Measurements from ENCODE around the gene ASRGL1.

Gene ASRGL1

GRCh38 chr11:62395885-62396551 is 58.8 kb downstream of the ASRGL1 start:
- no peaks in the 10 kb centered on the region for H3K27me3 ChIP-seq
- no peaks in the 10 kb centered on the region for H3K36me3 ChIP-seq
- no peak overlapping the region for H3K4me3 ChIP-seq
- no peak for TF ChIP-seq Cebpa-rat (IDR thresholded peaks at IDR 0.05)
- peak overlapping the region in 2 of 11 experiments; percentile 1 to 13; a peak in 1 of 22 replicates for H3K4me2 ChIP-seq
- H3K4me1 ChIP-seq, result peaks cover 23 to 40% (median 30%) of the 10 kb centered on the region in 10 experiments
- H4K20me1 ChIP-seq, result no peaks in the 10 kb centered on the region; a peak in 1 of 22 replicates
- no peaks in the 10 kb centered on the region for H3K9me3 ChIP-seq (replicated peaks in 1 of 11)
- peak overlapping the region in 4 of 11 experiments; percentile 51 to 82 (median 66); a peak in 7 of 22 replicates for H3K27ac ChIP-seq
- H3K9ac ChIP-seq, result peak overlapping the region in 4 of 11 experiments; percentile 5 to 70 (median 28); a peak in 4 of 22 replicates

DNA sequence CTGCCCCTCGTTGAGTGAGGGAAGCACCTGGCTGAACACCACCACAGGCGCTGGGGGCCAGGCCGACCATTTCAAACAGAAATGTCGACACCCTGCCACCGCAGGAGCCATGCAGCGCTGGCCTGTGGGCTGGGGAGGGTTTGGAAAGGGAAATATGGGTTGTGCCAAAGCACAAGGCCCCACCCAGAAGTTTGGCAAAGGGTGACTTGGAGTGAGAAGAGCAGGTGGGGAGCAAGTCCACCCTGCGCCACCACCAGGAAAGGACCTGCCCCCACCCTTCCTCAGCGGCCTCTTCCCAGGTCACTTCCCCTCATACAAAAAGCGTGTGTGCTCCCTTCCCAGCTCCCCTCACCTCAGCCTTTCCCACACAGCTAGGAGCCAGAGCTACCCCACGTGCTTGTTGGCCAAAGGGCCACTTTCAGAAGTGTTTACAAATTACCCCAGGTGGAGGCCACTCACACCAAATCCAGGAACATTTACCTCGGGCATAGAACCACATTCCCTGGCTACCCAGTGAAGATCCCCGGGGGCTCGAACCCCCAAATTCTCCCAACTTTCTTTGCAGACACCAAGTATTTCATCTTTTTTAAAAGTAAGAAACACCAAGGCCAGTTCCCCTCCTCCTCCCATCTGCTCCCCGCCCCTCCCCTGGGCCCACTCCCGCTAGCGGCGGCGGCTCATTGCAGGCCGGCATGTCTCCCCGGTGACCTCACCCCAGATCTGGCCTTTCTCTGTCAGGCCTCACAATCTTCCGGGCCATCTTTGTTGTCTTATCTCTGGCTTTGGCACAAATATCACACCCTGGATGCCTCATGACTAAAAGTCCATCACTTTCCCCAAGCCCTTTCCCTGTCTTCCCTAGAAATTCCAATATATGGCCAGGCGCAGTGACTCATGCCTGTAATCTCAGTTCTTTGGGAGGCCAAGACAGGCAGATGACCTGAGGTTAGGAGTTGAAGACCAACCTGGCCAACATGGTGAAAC is 61.1 kb downstream of the ASRGL1 start:
- Histone ChIP-seq H3K27ac (peak overlapping the region in 8 of 11 experiments; percentile 43 to 82 (median 69); a peak in 16 of 22 replicates), H3K27me3 (no peaks in the 10 kb centered on the region), H3K9ac (peak overlapping the region in 6 of 11 experiments; percentile 36 to 70 (median 50); a peak in 11 of 22 replicates), H3K4me1 (peaks cover 27 to 57% (median 39%) of the 10 kb centered on the region in 10 experiments), H4K20me1 (no peaks in the 10 kb centered on the region; a peak in 1 of 22 replicates), H3K9me3 (replicated peaks in 1 of 11) (no peaks in the 10 kb centered on the region), H3K36me3 (no peaks in the 10 kb centered on the region), H3K4me2 (peak overlapping the region; percentile 49 to 86 (median 73)), H3K4me3 (no peak overlapping the region)
- TF ChIP-seq Cebpa-rat (IDR thresholded peaks at IDR 0.05), result peak in 5 of 11 experiments; percentile 14 to 82 (median 60); a peak in 6 of 22 replicates

GRCh38 chr11:62399172-62399877 is 62.1 kb downstream of the ASRGL1 start:
- Histone ChIP-seq H3K27me3 (no peaks in the 10 kb centered on the region), H3K9me3 (replicated peaks in 1 of 11) (no peaks in the 10 kb centered on the region), H3K4me3 (no peak overlapping the region), H4K20me1 (no peaks in the 10 kb centered on the region; a peak in 1 of 22 replicates), H3K9ac (peak overlapping the region in 2 of 11 experiments; percentile 4 to 70; a peak in 1 of 22 replicates), H3K36me3 (no peaks in the 10 kb centered on the region), H3K4me1 (peaks cover 27 to 57% (median 39%) of the 10 kb centered on the region in 10 experiments), H3K4me2 (peak overlapping the region in 1 of 11 experiments; percentile 12; a peak in 4 of 22 replicates), H3K27ac (peak overlapping the region in 9 of 11 experiments; percentile 9 to 82 (median 53); a peak in 13 of 22 replicates)
- TF ChIP-seq Cebpa-rat (IDR thresholded peaks at IDR 0.05), result no peak

GRCh38 chr11:62399878-62400266 is 62.6 kb downstream of the ASRGL1 start:
- no peaks in the 10 kb centered on the region for H3K27me3 ChIP-seq
- H3K4me1 ChIP-seq, result peaks cover 27 to 57% (median 39%) of the 10 kb centered on the region in 10 experiments
- no peaks in the 10 kb centered on the region for H4K20me1 ChIP-seq
- 0 out of 22 replicates have a peak overlapping the region, but pooled peaks of 2 of the 11 experiments have one; percentile 4 to 34 for H3K9ac ChIP-seq
- no peak for TF ChIP-seq Cebpa-rat (IDR thresholded peaks at IDR 0.05)
- no peak overlapping the region for H3K4me2 ChIP-seq
- no peak overlapping the region for H3K4me3 ChIP-seq
- peak overlapping the region in 8 of 11 experiments; percentile 9 to 82 (median 58); a peak in 8 of 22 replicates for H3K27ac ChIP-seq
- H3K9me3 ChIP-seq (replicated peaks in 1 of 11), result no peaks in the 10 kb centered on the region
- no peaks in the 10 kb centered on the region for H3K36me3 ChIP-seq

- Histone ChIP-seq H3K27me3 (no peaks in the 10 kb centered on the region), H3K36me3 (no peaks in the 10 kb centered on the region), H3K9me3 (replicated peaks in 1 of 11) (no peaks in the 10 kb centered on the region), H3K9ac (0 out of 22 replicates have a peak overlapping the region, but pooled peaks of 1 of the 11 experiments have one; percentile 34), H3K4me2 (no peak overlapping the region), H3K4me1 (peaks cover 27 to 53% (median 39%) of the 10 kb centered on the region in 10 experiments), H3K4me3 (no peak overlapping the region), H3K27ac (peak overlapping the region in 3 of 11 experiments; percentile 53 to 82 (median 77); a peak in 7 of 22 replicates), H4K20me1 (no peaks in the 10 kb centered on the region)
- TF ChIP-seq Cebpa-rat (IDR thresholded peaks at IDR 0.05), result no peak
Measured at GRCh38 chr11:62400281-62400680, 63.0 kb downstream of the ASRGL1 start.

DNA sequence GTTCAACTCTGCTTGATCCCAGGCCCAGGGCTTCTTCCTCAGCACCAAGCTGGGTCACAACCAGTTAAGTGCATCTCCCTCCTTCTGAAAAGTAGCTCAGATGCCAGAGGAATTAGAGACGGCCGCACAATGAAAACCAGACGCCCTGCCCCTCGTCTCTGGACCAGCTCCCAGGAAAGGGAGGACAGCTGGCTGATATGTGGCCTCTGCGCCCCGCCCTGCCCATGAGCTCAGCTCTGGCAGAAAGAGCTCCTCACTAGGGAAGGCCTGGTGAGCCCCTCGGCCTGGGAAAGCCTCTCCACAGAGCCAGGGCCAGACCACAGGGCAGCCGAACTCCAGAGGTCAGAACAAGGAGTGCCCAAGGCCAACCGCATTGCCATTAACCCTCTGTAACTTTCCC is 63.5 kb downstream of the ASRGL1 start:
- no peaks in the 10 kb centered on the region for H3K36me3 ChIP-seq
- peak overlapping the region in 1 of 11 experiments; percentile 77; a peak in 1 of 22 replicates for H3K27ac ChIP-seq
- no peaks in the 10 kb centered on the region for H3K27me3 ChIP-seq
- H3K4me2 ChIP-seq, result no peak overlapping the region
- TF ChIP-seq Cebpa-rat (IDR thresholded peaks at IDR 0.05), result no peak
- peaks cover 27 to 51% (median 39%) of the 10 kb centered on the region in 10 experiments for H3K4me1 ChIP-seq
- H3K9ac ChIP-seq, result no peak overlapping the region
- H3K4me3 ChIP-seq, result no peak overlapping the region
- no peaks in the 10 kb centered on the region for H4K20me1 ChIP-seq
- H3K9me3 ChIP-seq (replicated peaks in 1 of 11), result no peaks in the 10 kb centered on the region

DNA sequence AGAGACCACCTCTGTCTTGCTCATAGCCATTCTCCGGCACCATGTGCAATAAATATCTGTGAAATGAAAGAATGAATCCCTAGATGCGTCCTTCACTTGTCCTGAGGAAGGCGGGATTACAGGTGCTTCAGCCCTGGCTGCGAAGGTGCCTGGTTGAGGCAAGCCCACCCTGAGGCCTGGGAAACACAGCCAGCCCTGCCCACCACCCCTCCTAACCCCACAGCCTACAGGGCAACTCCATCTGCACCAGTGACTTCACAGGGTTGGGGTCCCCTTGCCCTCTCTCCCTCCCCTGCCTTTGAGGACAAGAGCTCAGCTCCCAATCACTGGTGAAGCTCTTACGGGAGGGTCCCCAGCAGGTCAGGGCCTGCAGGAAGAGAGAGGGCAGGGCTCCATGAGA is 64.1 kb downstream of the ASRGL1 start:
- Histone ChIP-seq H4K20me1 (no peaks in the 10 kb centered on the region), H3K4me1 (peaks cover 27 to 49% (median 39%) of the 10 kb centered on the region in 10 experiments), H3K27ac (peak overlapping the region in 2 of 11 experiments; percentile 1 to 33; a peak in 2 of 22 replicates), H3K36me3 (no peaks in the 10 kb centered on the region), H3K27me3 (no peaks in the 10 kb centered on the region), H3K9ac (no peak overlapping the region), H3K4me3 (no peak overlapping the region), H3K9me3 (replicated peaks in 1 of 11) (no peaks in the 10 kb centered on the region), H3K4me2 (peak overlapping the region in 3 of 11 experiments; percentile 47 to 64 (median 56); a peak in 5 of 22 replicates)
- TF ChIP-seq Cebpa-rat (IDR thresholded peaks at IDR 0.05), result no peak

DNA sequence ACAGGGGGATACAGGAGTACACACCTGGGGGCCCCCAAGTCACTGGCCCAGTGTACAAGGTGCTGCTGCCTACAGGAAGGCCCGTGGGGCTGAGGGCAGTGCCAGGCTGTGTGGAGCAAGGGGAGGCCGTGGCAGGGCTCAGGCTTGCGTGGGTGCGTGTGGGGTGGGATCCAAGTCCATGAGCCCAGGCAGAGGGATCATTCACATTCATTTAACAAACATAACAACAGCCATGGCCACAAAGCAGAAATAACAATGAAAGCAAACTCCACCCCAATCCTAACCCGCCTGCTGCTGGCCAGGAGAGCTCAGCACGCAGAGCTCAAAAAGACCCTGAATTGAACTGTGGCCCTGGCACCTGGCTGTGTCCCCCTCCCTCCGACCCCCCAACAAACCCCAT is 64.6 kb downstream of the ASRGL1 start:
- H3K4me2 ChIP-seq, result peak overlapping the region in 8 of 11 experiments; percentile 21 to 64 (median 46); a peak in 12 of 22 replicates
- H3K27me3 ChIP-seq, result no peaks in the 10 kb centered on the region
- H4K20me1 ChIP-seq, result no peaks in the 10 kb centered on the region
- no peak overlapping the region for H3K9ac ChIP-seq
- no peaks in the 10 kb centered on the region for H3K9me3 ChIP-seq (replicated peaks in 1 of 11)
- peak overlapping the region in 2 of 11 experiments; percentile 1 to 33; a peak in 4 of 22 replicates for H3K27ac ChIP-seq
- H3K4me3 ChIP-seq, result no peak overlapping the region
- H3K36me3 ChIP-seq, result no peaks in the 10 kb centered on the region
- TF ChIP-seq Cebpa-rat (IDR thresholded peaks at IDR 0.05), result no peak
- H3K4me1 ChIP-seq, result peaks cover 23 to 45% (median 36%) of the 10 kb centered on the region in 10 experiments

Data from BLaER1 treated with 17β-estradiol and CSF1 and Interleukin-3, amounts not matched to agents 10 nM and 100 nM (cell line).